HEK293 (cell line): ENCODE data around the gene SPIB.

Experiments
- CTCF ChIA-PET: fragments of 350-600 bp; formaldehyde crosslinking; extraction: SDS; loops from one replicate; lab custom pipeline; 2021; ENCODE audit warnings: antibody characterized with exemption; lab: Yijun Ruan, JAX
- POLR2A ChIA-PET: fragments of 300-600 bp; formaldehyde crosslinking; extraction: SDS; loops from one replicate; lab custom pipeline; 2020; ENCODE audit warnings: antibody characterized with exemption, inconsistent platforms; lab: Yijun Ruan, JAX
- H3K27ac ChIP-seq: fragments of 200-500 bp; sonication (Bioruptor generic); 2 replicates; pipeline ENCODE4 v1.5.1; 2014; ENCODE audit warnings: low read depth, low read length, control low read depth, inconsistent platforms; ENCODE audit errors: extremely low read depth
- H3K36me3 ChIP-seq, 2 experiments: fragments of 200-500 bp in 1 of 2; sonication (Bioruptor generic) in 1 of 2; 1 replicate in 1 of 2; 2 replicates in 1 of 2; pipeline ENCODE4 v1.5.1; 2014 to 2017; ENCODE audit warnings: inconsistent platforms in 2 of 2, low read length in 2 of 2; ENCODE audit not compliant: control insufficient read depth in 2 of 2, insufficient read depth in 1 of 2
- H3K4me1 ChIP-seq: fragments of 200-500 bp; sonication (Bioruptor generic); 2 replicates; pipeline ENCODE4 v1.5.1; 2014; ENCODE audit warnings: mild to moderate bottlenecking, low read length, inconsistent platforms; ENCODE audit not compliant: control insufficient read depth, insufficient read depth
- H3K4me3 ChIP-seq: 2 replicates; pipeline ENCODE4 v1.5.1; 2011; ENCODE audit warnings: low read depth, mild to moderate bottlenecking, control low read depth, low read length, moderate library complexity
- H3K9me3 ChIP-seq: fragments of 200-500 bp; sonication (Bioruptor generic); 2 replicates; pipeline ENCODE4 v1.5.1; 2014; ENCODE audit warnings: low read depth, low read length, inconsistent platforms; ENCODE audit not compliant: control insufficient read depth, insufficient read depth
- BCL11B ChIP-seq: fragments of 450-650 bp; formaldehyde crosslinking; IDR thresholded peaks from 2 replicates; pipeline ENCODE4 v1.5.1; 2016; ENCODE audit warnings: low read depth, missing biosample characterization, missing genetic modification characterization
- FEZF1 ChIP-seq: fragments of 450-650 bp; formaldehyde crosslinking; IDR thresholded peaks from 2 replicates; pipeline ENCODE4 v1.5.1; 2016; ENCODE audit warnings: missing biosample characterization, missing genetic modification characterization
- GLIS2 ChIP-seq: fragments of 450-650 bp; formaldehyde crosslinking; IDR thresholded peaks from 2 replicates; pipeline ENCODE4 v1.5.1; 2016; ENCODE audit warnings: missing biosample characterization, missing genetic modification characterization
- KLF7 ChIP-seq: fragments of 450-650 bp; formaldehyde crosslinking; IDR thresholded peaks from 2 replicates; pipeline ENCODE4 v1.5.1; 2016; ENCODE audit warnings: missing biosample characterization, missing genetic modification characterization, borderline replicate concordance
- SP2 ChIP-seq: fragments of 450-650 bp; formaldehyde crosslinking; IDR thresholded peaks from 2 replicates; pipeline ENCODE4 v1.5.1; 2016; ENCODE audit warnings: missing biosample characterization, missing genetic modification characterization
- TCF7L2 ChIP-seq: IDR thresholded peaks from 2 replicates; pipeline ENCODE4 v1.6.1; 2011; ENCODE audit warnings: low read depth, mild to moderate bottlenecking, inconsistent platforms, low read length, moderate library complexity, borderline replicate concordance
- ZNF174 ChIP-seq: fragments of 450-650 bp; formaldehyde crosslinking; IDR thresholded peaks from 2 replicates; pipeline ENCODE4 v1.5.0; 2017; ENCODE audit warnings: missing biosample characterization, mild to moderate bottlenecking, missing genetic modification characterization
- ZNF175 ChIP-seq: fragments of 450-650 bp; formaldehyde crosslinking; IDR thresholded peaks from 2 replicates; pipeline ENCODE4 v1.5.1; 2016; ENCODE audit warnings: missing biosample characterization, missing genetic modification characterization
- ZNF19 ChIP-seq: fragments of 450-650 bp; formaldehyde crosslinking; IDR thresholded peaks from 2 replicates; pipeline ENCODE4; 2016; ENCODE audit warnings: missing biosample characterization, missing genetic modification characterization, low read depth
- ZNF248 ChIP-seq: fragments of 450-650 bp; formaldehyde crosslinking; IDR thresholded peaks from 2 replicates; pipeline ENCODE4 v1.5.1; 2017; ENCODE audit warnings: missing biosample characterization, missing genetic modification characterization
- ZNF48 ChIP-seq: fragments of 450-650 bp; formaldehyde crosslinking; IDR thresholded peaks from 2 replicates; pipeline ENCODE4 v1.5.1; 2016; ENCODE audit warnings: missing biosample characterization, missing genetic modification characterization
- ZNF555 ChIP-seq: fragments of 450-650 bp; formaldehyde crosslinking; conservative IDR thresholded peaks from 2 replicates; pipeline ENCODE4 v1.5.1; 2017; ENCODE audit warnings: missing biosample characterization, mild to moderate bottlenecking, missing genetic modification characterization, inconsistent platforms
- ZNF768 ChIP-seq: fragments of 450-650 bp; formaldehyde crosslinking; IDR thresholded peaks from 2 replicates; pipeline ENCODE4 v1.5.1; 2018; ENCODE audit warnings: missing biosample characterization, mild to moderate bottlenecking, missing genetic modification characterization
- ZNF843 ChIP-seq: fragments of 450-650 bp; formaldehyde crosslinking; IDR thresholded peaks from 2 replicates; pipeline ENCODE4 v1.5.1; 2016; ENCODE audit warnings: missing biosample characterization, missing genetic modification characterization
- TF ChIP-seq, protein P1 (sequence below): fragments of 450-650 bp; formaldehyde crosslinking; IDR thresholded peaks from 2 replicates; pipeline ENCODE4 v1.5.1; 2016; ENCODE audit warnings: missing biosample characterization, missing genetic modification characterization
- TF ChIP-seq, protein P2 (sequence below): fragments of 450-650 bp; formaldehyde crosslinking; conservative IDR thresholded peaks from 2 replicates; pipeline ENCODE4 v1.5.1; 2016; ENCODE audit warnings: low read depth, missing biosample characterization, missing genetic modification characterization

SPIB gene

DNA sequence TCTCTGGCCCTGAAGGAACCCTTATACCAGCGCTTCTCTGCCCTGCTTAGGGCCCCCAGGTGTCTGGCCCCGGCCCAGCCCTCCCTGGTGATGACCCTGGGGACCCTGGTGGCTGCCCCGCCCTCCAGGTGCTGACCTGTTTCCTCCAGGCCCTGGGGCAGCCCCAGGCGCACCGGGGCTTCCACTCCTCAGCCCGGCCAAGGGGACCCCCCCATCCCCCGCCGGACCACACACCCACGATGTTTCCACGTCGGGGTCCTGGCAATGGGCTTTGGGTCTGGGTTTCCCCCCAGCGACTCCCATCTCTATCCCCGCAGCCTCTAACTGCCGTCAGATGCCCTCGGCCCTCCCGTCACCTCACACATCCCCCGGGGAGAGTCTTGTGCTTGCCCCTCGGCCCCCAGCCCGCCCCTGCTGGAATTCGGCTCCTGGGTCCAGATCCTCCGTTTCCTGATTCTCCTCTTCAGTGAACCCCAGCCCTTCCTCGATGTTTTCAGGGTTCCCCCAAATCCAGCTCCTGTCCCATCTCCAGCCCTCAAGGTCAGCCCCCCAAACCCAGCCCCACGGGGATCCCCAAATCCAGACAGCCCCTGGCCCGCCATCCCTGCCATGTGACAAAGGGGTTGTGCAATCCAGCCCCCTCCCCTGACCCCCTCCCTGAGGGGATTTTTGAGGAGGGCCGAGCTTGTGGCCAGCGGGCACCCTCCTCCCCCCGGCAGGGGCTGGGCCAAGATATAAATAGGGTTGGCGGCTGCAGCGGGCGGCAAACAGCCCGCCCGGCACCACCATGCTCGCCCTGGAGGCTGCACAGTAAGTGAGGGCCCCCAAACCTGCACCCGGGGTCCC lies at the start of gene SPIB:
TSS of gene SPIB (plus strand) at position 763 of the 846 bp plus-strand sequence. CDS start at position 788, 25 bp downstream.
- CTCF ChIA-PET, result no interaction called here
- no peak within 1 kb of the TSS for H3K4me3 ChIP-seq
- TF ChIP-seq ZNF768 (tag by site-specific recombination) (no peak), KLF7 (tag by site-specific recombination) (no peak), GLIS2 (0 out of 2 replicates have a peak, but pooled peaks have one; percentile 0), SP2 (tag by site-specific recombination) (no peak)
- TF ChIP-seq, protein P1, sequence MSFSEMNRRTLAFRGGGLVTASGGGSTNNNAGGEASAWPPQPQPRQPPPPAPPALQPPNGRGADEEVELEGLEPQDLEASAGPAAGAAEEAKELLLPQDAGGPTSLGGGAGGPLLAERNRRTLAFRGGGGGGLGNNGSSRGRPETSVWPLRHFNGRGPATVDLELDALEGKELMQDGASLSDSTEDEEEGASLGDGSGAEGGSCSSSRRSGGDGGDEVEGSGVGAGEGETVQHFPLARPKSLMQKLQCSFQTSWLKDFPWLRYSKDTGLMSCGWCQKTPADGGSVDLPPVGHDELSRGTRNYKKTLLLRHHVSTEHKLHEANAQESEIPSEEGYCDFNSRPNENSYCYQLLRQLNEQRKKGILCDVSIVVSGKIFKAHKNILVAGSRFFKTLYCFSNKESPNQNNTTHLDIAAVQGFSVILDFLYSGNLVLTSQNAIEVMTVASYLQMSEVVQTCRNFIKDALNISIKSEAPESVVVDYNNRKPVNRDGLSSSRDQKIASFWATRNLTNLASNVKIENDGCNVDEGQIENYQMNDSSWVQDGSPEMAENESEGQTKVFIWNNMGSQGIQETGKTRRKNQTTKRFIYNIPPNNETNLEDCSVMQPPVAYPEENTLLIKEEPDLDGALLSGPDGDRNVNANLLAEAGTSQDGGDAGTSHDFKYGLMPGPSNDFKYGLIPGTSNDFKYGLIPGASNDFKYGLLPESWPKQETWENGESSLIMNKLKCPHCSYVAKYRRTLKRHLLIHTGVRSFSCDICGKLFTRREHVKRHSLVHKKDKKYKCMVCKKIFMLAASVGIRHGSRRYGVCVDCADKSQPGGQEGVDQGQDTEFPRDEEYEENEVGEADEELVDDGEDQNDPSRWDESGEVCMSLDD (tag by site-specific recombination), result peak; percentile 22; the same call in 1 of the 2 replicates
- peaks cover 3 to 19% of the 10 kb centered on the region in 2 experiments; a peak in 2 of 3 replicates for H3K36me3 ChIP-seq
- no peaks in the 10 kb centered on the region for H3K4me1 ChIP-seq
- POLR2A ChIA-PET, result no interaction called here
- no peak within 1 kb of the TSS for H3K27ac ChIP-seq
- no peaks in the 10 kb centered on the region for H3K9me3 ChIP-seq

DNA sequence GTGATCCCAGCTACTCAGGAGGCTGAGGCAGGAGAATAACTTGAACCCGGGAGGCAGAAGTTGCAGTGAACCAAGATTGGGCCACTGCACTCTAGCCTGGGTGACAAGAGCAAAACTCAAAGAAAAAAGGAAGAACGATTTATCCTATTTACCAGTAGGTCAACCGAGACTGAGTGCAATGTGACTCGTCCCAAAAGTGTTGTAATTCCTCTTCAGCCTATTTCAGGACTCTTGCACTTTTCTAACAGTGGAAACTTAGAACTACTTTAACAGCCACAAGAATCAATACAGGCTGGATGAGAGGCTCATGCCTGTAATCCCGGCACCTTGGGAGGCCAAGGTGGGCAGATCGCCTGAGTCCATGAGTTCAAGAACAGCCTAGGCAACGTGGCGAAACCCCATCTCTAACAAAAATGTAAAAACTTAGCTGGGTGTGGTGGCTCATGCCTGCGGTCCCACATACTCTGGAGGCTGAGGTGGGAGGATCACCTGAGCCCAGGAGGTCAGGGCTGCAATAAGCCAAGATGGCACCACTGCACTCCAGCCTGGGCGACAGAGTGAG lies 46.7 kb upstream of the SPIB start:
- Histone ChIP-seq H3K9me3 (no peaks in the 10 kb centered on the region), H3K27ac (no peak overlapping the region), H3K36me3 (no peaks in the 10 kb centered on the region), H3K4me3 (no peak overlapping the region), H3K4me1 (no peaks in the 10 kb centered on the region)
- TF ChIP-seq ZNF843 (tag by site-specific recombination) (no peak), ZNF248 (tag by site-specific recombination) (no peak), ZNF175 (tag by site-specific recombination) (no peak), ZNF174 (tag by site-specific recombination) (no peak), ZNF48 (tag by site-specific recombination) (no peak)
- POLR2A ChIA-PET, result no interaction called here
- CTCF ChIA-PET, result interaction anchor here (6.5 kb wide), 1 partner anchor 90 kb away, joined by 99 read pairs; no protein-coding TSS in a partner anchor

DNA sequence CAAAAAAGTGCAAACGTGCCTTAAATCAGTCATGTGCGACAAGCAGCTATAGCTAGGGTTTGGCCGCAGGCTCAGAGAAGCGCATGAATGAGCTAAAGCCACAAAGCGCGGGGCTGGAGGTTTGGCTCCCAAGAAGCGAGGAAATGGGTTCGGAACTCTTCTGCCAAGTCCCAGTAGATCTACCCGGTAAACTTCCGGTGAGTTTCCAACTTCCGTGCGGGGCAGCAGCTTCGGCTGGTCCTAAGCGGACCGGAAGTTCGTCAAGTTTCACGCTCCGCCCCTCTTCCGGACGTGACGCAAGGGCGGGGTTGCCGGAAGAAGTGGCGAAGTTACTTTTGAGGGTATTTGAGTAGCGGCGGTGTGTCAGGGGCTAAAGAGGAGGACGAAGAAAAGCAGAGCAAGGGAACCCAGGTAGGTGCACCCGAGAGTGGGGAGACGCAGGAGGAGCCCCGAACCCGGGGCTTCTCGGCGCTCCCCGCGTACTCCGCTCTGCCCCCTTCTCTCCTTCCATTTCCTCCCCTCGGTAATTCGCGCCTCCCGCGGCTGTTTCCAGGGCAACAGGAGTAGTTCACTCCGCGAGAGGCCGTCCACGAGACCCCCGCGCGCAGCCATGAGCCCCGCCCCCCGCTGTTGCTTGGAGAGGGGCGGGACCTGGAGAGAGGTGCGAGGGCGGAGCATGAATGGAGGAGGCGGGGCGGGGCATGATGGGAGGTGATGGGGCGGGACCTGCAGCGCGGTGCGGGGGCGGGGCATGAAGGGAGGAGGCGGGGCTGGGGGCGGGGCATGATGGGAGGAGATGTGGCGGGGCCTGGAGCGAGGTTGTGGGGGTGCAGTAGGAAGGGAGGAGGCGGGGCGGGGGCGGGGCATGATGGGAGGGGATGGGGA lies 42.3 kb upstream of the SPIB start, which contains the start of gene NR1H2:
TSS of gene NR1H2 (plus strand) at position 292 of the 885 bp plus-strand sequence. CDS start 1,149 bp downstream, outside the sequence.
- no peaks in the 10 kb centered on the region for H3K9me3 ChIP-seq
- no peaks in the 10 kb centered on the region for H3K4me1 ChIP-seq
- CTCF ChIA-PET, result interaction anchor here (0.7 to 1.4 kb wide), 6 partner anchors 39 to 161 kb away, joined by 3 to 9 read pairs (median 4); partner anchors contain the start of gene KCNC3
- H3K4me3 ChIP-seq, result peak within 1 kb of the TSS; percentile 86
- H3K27ac ChIP-seq, result peak within 1 kb of the TSS; percentile 97
- peaks cover 7 to 41% of the 10 kb centered on the region in 2 experiments; a peak in 2 of 3 replicates for H3K36me3 ChIP-seq
- POLR2A ChIA-PET, result interaction anchor here (0.6 to 1.6 kb wide), 6 partner anchors 8 to 367 kb away, joined by 3 to 22 read pairs (median 4); partner anchors contain the start of genes KCNC3 and POLD1
- TF ChIP-seq BCL11B (tag by site-specific recombination) (no peak), ZNF555 (tag by site-specific recombination) (no peak), TCF7L2 (no peak), GLIS2 (peak; percentile 83), SP2 (tag by site-specific recombination) (peak; percentile 87), FEZF1 (peak; percentile 36), ZNF19 (no peak)
- TF ChIP-seq, protein P2, sequence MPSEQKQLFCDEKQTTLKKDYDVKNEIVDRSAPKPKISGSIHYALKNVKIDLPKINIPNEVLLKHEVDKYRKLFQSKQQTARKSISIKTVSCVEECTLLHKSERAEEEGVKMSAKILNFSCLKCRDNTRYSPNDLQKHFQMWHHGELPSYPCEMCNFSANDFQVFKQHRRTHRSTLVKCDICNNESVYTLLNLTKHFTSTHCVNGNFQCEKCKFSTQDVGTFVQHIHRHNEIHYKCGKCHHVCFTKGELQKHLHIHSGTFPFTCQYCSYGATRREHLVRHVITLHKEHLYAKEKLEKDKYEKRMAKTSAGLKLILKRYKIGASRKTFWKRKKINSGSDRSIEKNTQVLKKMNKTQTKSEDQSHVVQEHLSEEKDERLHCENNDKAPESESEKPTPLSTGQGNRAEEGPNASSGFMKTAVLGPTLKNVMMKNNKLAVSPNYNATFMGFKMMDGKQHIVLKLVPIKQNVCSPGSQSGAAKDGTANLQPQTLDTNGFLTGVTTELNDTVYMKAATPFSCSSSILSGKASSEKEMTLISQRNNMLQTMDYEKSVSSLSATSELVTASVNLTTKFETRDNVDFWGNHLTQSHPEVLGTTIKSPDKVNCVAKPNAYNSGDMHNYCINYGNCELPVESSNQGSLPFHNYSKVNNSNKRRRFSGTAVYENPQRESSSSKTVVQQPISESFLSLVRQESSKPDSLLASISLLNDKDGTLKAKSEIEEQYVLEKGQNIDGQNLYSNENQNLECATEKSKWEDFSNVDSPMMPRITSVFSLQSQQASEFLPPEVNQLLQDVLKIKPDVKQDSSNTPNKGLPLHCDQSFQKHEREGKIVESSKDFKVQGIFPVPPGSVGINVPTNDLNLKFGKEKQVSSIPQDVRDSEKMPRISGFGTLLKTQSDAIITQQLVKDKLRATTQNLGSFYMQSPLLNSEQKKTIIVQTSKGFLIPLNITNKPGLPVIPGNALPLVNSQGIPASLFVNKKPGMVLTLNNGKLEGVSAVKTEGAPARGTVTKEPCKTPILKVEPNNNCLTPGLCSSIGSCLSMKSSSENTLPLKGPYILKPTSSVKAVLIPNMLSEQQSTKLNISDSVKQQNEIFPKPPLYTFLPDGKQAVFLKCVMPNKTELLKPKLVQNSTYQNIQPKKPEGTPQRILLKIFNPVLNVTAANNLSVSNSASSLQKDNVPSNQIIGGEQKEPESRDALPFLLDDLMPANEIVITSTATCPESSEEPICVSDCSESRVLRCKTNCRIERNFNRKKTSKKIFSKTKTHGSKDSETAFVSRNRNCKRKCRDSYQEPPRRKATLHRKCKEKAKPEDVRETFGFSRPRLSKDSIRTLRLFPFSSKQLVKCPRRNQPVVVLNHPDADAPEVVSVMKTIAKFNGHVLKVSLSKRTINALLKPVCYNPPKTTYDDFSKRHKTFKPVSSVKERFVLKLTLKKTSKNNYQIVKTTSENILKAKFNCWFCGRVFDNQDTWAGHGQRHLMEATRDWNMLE (tag by site-specific recombination), result peak; percentile 99
